Activated T-cell treated with anti-CD3 and anti-CD28 coated beads, Interleukin-2, amount 50 U/mL, for 24 hours (primary cell): ENCODE results near the gene TRIM37.
"Not testable (repeated sequence)": the region's sequence is repeated elsewhere in the genome, so short reads cannot be mapped to it uniquely, and the experiment has no call there.

Experiments used
- DNase-seq: peaks from one replicate; pipeline ENCODE4 v3.0.0-alpha.2; 2020
- H3K27ac Mint-ChIP-seq: 2 replicates; pipeline ENCODE4 v1.8.0; 2020; ENCODE audit warnings: mild to moderate bottlenecking, mixed read lengths
- H3K27me3 Mint-ChIP-seq: 2 replicates; pipeline ENCODE4 v1.8.0; 2020; ENCODE audit warnings: mixed read lengths
- H3K36me3 Mint-ChIP-seq: 2 replicates; pipeline ENCODE4 v1.8.0; 2020; ENCODE audit warnings: low read depth, mixed read lengths
- H3K4me1 Mint-ChIP-seq: 2 replicates; pipeline ENCODE4 v1.8.0; 2020; ENCODE audit warnings: low read depth, mixed read lengths
- H3K4me3 Mint-ChIP-seq: 2 replicates; pipeline ENCODE4 v1.8.0; 2020; ENCODE audit warnings: mild to moderate bottlenecking, moderate library complexity, mixed read lengths
- H3K9me3 Mint-ChIP-seq: 2 replicates; pipeline ENCODE4 v1.8.0; 2020; ENCODE audit warnings: mixed read lengths

TRIM37 gene

DNA sequence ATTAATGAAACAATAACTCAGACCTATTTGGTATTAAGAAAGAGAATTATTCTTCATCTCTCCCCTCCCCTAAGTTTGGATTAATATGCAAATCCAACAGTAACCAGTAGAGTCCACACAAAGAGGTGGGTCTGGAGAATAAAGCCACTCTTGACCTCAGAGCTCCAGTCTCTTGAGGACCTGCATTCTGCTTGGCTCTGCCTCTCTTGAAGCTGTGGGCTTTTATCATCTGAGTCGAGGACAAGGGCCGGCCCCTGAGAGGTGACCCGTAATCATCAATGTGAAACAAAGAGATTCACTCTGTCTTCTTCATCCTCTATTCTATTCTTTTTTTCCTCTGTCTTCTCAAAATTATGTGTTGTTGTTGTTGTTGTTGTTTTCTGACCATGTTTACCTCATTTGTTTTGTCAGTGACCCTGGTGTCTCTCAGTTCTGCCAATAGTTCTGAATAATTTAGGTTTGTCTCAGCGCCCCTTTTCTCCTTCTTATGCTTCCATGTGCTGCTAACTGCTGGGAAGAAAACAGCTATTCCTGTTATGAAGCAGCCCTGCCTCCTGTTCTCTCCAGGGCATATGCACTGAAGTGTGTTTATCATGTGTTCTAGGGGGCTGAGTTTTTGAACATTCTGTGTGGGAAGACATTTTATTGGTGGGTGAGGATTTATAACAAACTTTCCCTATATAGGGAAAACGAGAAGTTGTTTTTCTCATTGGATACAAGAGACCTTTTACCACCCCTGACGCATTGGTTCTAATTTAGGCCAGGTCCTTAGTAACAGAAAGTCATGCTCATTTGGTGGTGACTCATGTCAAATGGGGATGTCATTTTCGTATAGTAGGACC is 135.8 kb downstream of the TRIM37 start:
- Mint-ChIP-seq H3K27ac (no peak overlapping the region), H3K4me1 (peaks cover 4% of the 10 kb centered on the region), H3K36me3 (no peaks in the 10 kb centered on the region), H3K9me3 (no peaks in the 10 kb centered on the region), H3K4me3 (no peak overlapping the region), H3K27me3 (no peaks in the 10 kb centered on the region)
- DNase-seq: no peak

DNA sequence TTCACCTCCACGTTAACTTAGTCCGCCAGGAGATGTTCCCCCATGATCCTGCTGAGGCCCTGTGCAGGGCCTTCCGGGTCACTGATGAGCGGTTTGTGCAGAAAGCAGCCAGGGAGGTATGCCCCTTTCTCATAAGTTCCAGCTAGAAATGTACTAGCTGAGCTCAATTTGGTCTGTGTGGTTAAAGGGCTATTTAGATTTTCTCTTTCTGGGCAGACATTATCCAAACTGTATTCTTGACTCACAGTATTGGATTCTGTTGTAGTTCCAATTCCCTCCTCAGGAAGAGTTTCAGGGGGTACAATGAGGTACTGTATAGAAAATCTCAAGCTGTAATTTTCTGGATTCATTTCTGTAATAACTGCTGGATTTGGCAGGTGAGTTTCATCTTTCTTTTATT is 137.1 kb downstream of the TRIM37 start:
- Mint-ChIP-seq H3K9me3 (no peaks in the 10 kb centered on the region), H3K36me3 (no peaks in the 10 kb centered on the region), H3K4me3 (no peak overlapping the region), H3K4me1 (peaks cover 4% of the 10 kb centered on the region), H3K27ac (no peak overlapping the region), H3K27me3 (no peaks in the 10 kb centered on the region)
- no peak for DNase-seq

GRCh38 chr17:58969156-58969555 is 137.5 kb downstream of the TRIM37 start:
- no peak for DNase-seq
- Mint-ChIP-seq H3K4me1 (peaks cover 4% of the 10 kb centered on the region), H3K4me3 (no peak overlapping the region), H3K36me3 (no peaks in the 10 kb centered on the region), H3K9me3 (no peaks in the 10 kb centered on the region), H3K27ac (no peak overlapping the region), H3K27me3 (no peaks in the 10 kb centered on the region)

DNA sequence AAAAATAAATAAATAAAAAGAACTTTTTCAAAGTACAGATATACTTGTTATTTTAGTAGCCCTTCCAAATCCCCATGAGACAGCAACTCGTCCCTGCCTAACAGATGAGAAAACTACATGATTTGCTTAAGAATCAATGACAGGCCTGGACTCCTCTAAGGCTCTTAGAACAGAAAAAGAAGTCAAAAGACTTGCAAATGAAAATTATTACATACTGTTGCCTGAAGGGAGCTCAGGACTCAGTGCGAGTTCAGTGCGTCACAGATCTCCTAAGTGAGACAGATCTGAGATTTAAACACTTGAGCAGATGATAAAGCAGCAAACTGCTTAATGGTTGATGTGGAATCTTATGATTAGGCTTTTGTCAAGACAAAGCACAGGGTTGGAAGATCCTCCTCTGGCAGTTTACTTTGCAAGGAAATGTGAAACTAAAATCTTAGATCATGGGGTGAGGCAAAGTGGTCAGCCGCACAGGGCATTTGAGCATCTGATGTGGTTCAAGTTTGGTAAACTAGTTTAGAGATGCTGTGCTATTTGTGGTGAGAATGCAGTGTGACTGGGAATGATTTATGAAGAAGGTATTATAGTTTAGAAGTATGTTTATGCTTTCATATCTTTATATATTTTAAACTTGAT is 138.1 kb downstream of the TRIM37 start:
- no peak overlapping the region for H3K27ac Mint-ChIP-seq
- H3K4me1 Mint-ChIP-seq: peaks cover 4% of the 10 kb centered on the region
- no peak overlapping the region for H3K4me3 Mint-ChIP-seq
- H3K27me3 Mint-ChIP-seq: no peaks in the 10 kb centered on the region
- no peaks in the 10 kb centered on the region for H3K36me3 Mint-ChIP-seq
- H3K9me3 Mint-ChIP-seq: no peaks in the 10 kb centered on the region
- DNase-seq: no peak

DNA sequence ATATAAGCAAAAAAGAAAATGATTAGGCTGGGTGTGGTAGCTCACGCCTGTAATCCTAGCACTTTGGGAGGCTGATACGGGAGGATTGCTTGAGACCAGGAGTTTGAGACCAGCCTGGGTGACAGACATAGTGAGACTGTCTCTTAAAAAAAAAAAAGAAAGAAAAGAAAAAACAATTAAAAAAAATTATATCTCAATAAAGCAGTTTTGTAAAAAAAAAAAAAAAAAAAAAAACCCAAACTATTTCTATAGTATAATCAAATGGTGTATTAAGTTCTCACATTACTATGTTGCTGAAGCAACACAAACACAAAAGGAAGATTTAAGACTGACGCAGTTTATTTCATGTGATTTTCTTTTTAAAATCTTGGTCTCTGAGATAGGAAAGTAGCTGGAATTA is 140.5 kb downstream of the TRIM37 start:
- Mint-ChIP-seq H3K27ac (no peak overlapping the region), H3K9me3 (no peaks in the 10 kb centered on the region), H3K27me3 (no peaks in the 10 kb centered on the region), H3K4me1 (peaks cover 4% of the 10 kb centered on the region), H3K4me3 (no peak overlapping the region), H3K36me3 (no peaks in the 10 kb centered on the region)
- no peak for DNase-seq

DNA sequence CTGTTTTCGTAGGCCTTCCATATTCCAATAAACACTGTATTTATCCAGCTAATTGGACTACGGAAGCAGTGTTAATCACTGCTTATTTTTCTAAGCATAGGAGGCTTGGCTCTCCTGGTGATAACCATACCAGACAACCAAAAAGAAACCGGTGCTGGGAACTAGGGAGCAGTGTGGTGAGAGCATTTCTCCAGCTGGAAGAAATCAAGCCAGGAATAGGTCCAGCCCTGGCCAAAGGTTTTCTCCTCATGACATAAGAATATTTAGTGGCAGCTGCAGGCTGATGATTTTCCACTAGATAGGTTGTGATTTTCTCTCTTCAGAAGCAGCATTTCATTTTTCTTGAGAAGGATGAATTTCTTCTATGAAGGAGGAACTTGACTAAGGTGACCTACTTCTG is 141.5 kb downstream of the TRIM37 start:
- DNase-seq: no peak
- H3K36me3 Mint-ChIP-seq: no peaks in the 10 kb centered on the region
- H3K4me1 Mint-ChIP-seq: peaks cover 4% of the 10 kb centered on the region
- H3K27me3 Mint-ChIP-seq: no peaks in the 10 kb centered on the region
- H3K27ac Mint-ChIP-seq: no peak overlapping the region
- no peaks in the 10 kb centered on the region for H3K9me3 Mint-ChIP-seq
- no peak overlapping the region for H3K4me3 Mint-ChIP-seq

- Mint-ChIP-seq H3K4me3 (no peak overlapping the region), H3K27ac (no peak overlapping the region), H3K36me3 (no peaks in the 10 kb centered on the region), H3K27me3 (no peaks in the 10 kb centered on the region), H3K4me1 (no peaks in the 10 kb centered on the region), H3K9me3 (no peaks in the 10 kb centered on the region)
- no peak for DNase-seq
Observed at GRCh38 chr17:58960068-58960467, 146.6 kb downstream of the TRIM37 start.

DNA sequence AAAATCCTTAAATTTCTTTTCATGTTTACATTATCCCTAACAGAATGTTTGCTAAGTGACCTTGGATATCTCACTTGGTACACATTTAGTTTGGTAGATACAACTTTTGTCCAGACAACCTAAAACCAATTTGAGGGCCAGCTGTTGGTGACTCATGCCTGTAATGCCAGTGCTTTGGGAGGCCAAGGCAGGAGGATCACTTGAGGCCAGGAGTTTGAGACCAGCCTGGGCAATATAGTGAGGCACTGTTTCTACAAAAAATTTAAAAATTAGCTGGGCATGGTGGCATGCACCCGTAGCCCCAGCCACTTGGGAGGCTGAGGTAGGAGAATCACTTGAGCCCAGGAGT is 149.0 kb downstream of the TRIM37 start:
- not testable (repeated sequence) for H3K4me3 Mint-ChIP-seq, DNase-seq, H3K9me3 Mint-ChIP-seq, H3K27ac Mint-ChIP-seq, H3K4me1 Mint-ChIP-seq, H3K36me3 Mint-ChIP-seq, H3K27me3 Mint-ChIP-seq

DNA sequence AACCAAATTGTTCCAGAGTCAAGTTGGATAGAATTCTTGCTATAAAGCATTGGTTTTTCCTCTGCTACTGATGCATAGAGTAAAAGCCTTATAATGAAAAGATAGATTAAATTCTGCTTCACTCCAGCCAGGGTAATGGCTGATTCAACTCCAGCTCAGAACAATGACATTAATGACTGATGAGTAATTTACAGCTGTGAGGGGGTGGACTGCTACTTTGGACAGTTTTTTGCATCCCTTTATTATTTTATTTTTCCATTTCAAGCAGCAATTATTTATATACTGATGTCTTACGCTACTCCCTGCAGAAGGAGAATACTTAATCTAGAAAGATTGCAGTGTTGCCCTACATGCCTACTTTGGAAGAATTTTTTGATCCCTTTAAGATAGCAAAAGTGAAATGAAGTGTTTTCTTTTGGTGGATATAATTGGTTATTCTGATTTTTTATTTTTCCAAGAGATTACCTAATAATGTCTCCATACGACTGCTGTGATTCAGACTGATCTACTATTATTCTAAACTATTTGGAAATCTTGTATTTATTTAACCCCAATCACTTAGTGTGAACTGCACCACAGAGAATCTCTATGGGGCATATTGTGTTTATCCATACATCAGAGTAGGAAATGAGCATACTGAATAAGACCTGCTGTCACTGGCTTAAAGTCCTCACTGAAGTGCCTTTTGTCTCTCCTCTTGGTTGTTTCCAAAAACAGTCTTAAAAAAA is 149.5 kb downstream of the TRIM37 start:
- H3K27me3 Mint-ChIP-seq: no peaks in the 10 kb centered on the region
- no peak overlapping the region for H3K27ac Mint-ChIP-seq
- no peaks in the 10 kb centered on the region for H3K4me1 Mint-ChIP-seq
- peaks cover under 1% of the 10 kb centered on the region for H3K9me3 Mint-ChIP-seq
- no peak for DNase-seq
- no peaks in the 10 kb centered on the region for H3K36me3 Mint-ChIP-seq
- H3K4me3 Mint-ChIP-seq: no peak overlapping the region

DNA sequence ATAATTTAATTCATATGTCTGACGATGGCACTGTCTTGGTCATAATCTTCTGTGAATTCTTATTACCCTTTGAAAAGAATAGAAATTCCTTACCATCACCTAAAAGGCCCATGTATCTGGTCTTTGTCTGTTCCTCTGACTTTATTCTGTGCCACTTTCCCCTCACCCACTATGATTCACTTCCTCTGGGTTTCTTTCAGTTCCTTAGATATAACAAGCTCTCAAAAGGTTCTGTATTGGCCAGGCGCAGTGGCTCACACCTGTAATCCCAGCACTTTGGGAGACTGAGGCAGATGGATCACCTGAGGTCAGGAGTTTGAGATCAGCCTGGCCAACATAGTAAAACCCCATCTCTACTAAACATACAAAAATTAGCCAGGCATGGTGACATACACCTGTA is 152.3 kb downstream of the TRIM37 start:
- H3K27me3 Mint-ChIP-seq, DNase-seq, H3K36me3 Mint-ChIP-seq, H3K27ac Mint-ChIP-seq, H3K4me1 Mint-ChIP-seq, H3K4me3 Mint-ChIP-seq: not testable (repeated sequence)
- H3K9me3 Mint-ChIP-seq: peaks cover 17% of the 10 kb centered on the region

DNA sequence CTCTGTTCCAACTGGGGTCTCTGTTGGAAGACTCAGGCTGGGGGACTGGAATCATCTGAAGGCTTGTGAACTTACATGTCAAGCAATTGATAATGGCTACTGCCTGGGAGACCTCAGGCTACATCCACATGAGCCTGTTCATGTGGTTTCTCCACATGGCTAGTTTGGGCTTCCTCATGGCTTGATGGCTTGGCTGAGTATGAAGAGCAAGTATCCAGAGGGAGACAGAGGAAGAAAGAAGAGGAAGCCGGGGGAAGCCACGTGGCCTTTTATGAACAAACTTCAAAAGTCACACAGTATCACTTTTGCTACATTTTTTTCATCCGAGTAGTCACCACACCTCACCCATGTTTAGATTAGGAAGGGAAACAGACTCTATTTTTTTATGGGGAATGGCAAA is 158.9 kb downstream of the TRIM37 start:
- Mint-ChIP-seq H3K9me3 (peaks cover 26% of the 10 kb centered on the region), H3K36me3 (peaks cover 2% of the 10 kb centered on the region), H3K4me3 (no peak overlapping the region), H3K27ac (no peak overlapping the region), H3K4me1 (no peaks in the 10 kb centered on the region), H3K27me3 (peaks cover 27% of the 10 kb centered on the region)
- DNase-seq: no peak

DNA sequence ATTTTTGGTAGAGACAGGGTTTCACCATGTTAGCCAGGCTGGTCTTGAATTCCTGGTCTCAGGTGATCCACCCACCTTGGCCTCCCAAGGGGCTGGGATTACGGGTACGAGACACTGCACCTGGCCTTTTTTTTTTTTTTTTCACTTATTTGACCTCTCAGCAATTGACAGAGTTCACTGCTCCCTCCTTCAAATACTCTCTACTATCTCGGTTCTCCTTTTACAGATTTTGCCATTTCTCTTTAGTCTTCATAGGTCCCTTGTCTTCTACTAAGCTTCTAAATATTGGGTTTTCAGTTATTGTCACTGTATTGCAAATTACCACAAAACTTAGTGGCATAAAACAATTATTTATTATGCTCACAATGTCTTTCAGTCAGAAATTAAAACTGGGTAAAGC is 159.3 kb downstream of the TRIM37 start:
- H3K27me3 Mint-ChIP-seq: peaks cover 27% of the 10 kb centered on the region
- peaks cover 2% of the 10 kb centered on the region for H3K36me3 Mint-ChIP-seq
- no peak overlapping the region for H3K4me3 Mint-ChIP-seq
- DNase-seq: no peak
- H3K4me1 Mint-ChIP-seq: no peaks in the 10 kb centered on the region
- no peak overlapping the region for H3K27ac Mint-ChIP-seq
- peaks cover 26% of the 10 kb centered on the region for H3K9me3 Mint-ChIP-seq

- Mint-ChIP-seq H3K4me1 (no peaks in the 10 kb centered on the region), H3K36me3 (no peaks in the 10 kb centered on the region), H3K9me3 (peaks cover 8% of the 10 kb centered on the region), H3K4me3 (no peak overlapping the region), H3K27me3 (peaks cover 19% of the 10 kb centered on the region), H3K27ac (no peak overlapping the region)
- no peak for DNase-seq
Observed at GRCh38 chr17:58944166-58944565, 162.5 kb downstream of the TRIM37 start.

GRCh38 chr17:58936295-58936694 is 170.4 kb downstream of the TRIM37 start:
- Mint-ChIP-seq H3K36me3 (no peaks in the 10 kb centered on the region), H3K4me1 (no peaks in the 10 kb centered on the region), H3K27ac (no peak overlapping the region), H3K9me3 (no peaks in the 10 kb centered on the region), H3K27me3 (peaks cover 5% of the 10 kb centered on the region), H3K4me3 (no peak overlapping the region)
- DNase-seq: no peak

DNA sequence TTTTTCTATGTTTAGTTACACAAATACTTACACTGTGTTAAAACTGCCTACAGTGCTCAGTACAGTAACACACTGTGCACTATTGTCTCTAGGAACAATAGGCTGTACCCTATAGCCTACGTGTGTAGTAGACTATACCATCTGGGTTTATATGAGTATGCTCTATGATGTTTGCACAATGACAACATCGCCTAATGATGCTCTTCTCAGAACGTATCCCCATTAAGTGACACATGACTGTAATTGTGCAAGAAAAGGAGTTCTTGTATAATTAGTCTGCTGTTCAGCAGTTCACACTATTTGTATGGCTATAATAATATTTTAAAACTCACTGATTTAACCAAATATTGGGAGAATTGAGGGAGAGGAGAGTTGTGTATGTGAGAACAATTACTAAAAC is 173.7 kb downstream of the TRIM37 start:
- Mint-ChIP-seq H3K4me1 (no peaks in the 10 kb centered on the region), H3K4me3 (no peak overlapping the region), H3K27me3 (peaks cover 9% of the 10 kb centered on the region), H3K27ac (no peak overlapping the region), H3K36me3 (no peaks in the 10 kb centered on the region), H3K9me3 (no peaks in the 10 kb centered on the region)
- DNase-seq: no peak
